Activated CD4-positive, alpha-beta memory T cell treated with anti-CD3 and anti-CD28 coated beads for 36 hours (primary cell): ENCODE measurements around the gene FKBP3. TPM values are rescaled to one million over a fixed set of nuclear protein-coding genes. Genes with fewer than 3 reads are reported as not detected.
A peak's percentile ranks its signal among the peaks of the same experiment; 100 is the strongest.
"Not testable (repeated sequence)": the region's sequence is repeated elsewhere in the genome, so short reads cannot be mapped to it uniquely, and the experiment has no call there.

Experiments used
- CTCF ChIA-PET: fragments of 350-600 bp; sonication (Branson Sonifier 250); formaldehyde crosslinking; loops from one replicate; lab custom pipeline; 2021; ENCODE audit warnings: antibody characterized with exemption, inconsistent platforms; lab: Charles Lee
- POLR2A ChIA-PET: fragments of 350-600 bp; sonication (Branson Sonifier 250); formaldehyde crosslinking; loops from one replicate; lab custom pipeline; 2021; ENCODE audit warnings: antibody characterized with exemption; lab: Charles Lee
- DNase-seq: peaks from one replicate; pipeline ENCODE4 v3.0.0-alpha.2; 2020
- H3K27ac Mint-ChIP-seq: one replicate; pipeline ENCODE4 v1.8.0; 2021; ENCODE audit warnings: mixed read lengths
- H3K27me3 Mint-ChIP-seq: one replicate; pipeline ENCODE4 v1.8.0; 2021; ENCODE audit warnings: mixed read lengths
- H3K36me3 Mint-ChIP-seq: one replicate; pipeline ENCODE4 v1.8.0; 2021; ENCODE audit warnings: mixed read lengths
- H3K4me1 Mint-ChIP-seq: one replicate; pipeline ENCODE4 v1.8.0; 2021; ENCODE audit warnings: low read depth, mixed read lengths
- H3K4me3 Mint-ChIP-seq: one replicate; pipeline ENCODE4 v1.8.0; 2021; ENCODE audit warnings: mild to moderate bottlenecking, mixed read lengths
- H3K9me3 Mint-ChIP-seq: one replicate; pipeline ENCODE4 v1.8.0; 2021; ENCODE audit warnings: mixed read lengths
- intact Hi-C: fragments of 100-400 bp; cut with micrococcal nuclease; formaldehyde crosslinking; loops from one replicate; pipeline ENCODE4 v1.15.1; 2023
- total RNA-seq, 2 experiments: library from RNA; stranded (reverse); gene quantifications; one replicate each; pipeline ENCODE4 v1.2.3, GENCODE V29; 2021

Gene FKBP3
- 10 to 100 TPM; 71.2 to 72.4 TPM for total RNA-seq

GRCh38 chr14:45134051-45134958, at the start of gene FKBP3:
TSS of gene FKBP3 (minus strand) at chr14:45134481. CDS start at chr14:45134456, 25 bp downstream.
- ChIA-PET CTCF (interaction anchor here (0.8 to 1.6 kb wide), 5 partner anchors 17 to 220 kb away, joined by 3 to 5 read pairs (median 3); partner anchors contain the start of genes KLHL28 and TOGARAM1), POLR2A (interaction anchor here (0.7 to 3.3 kb wide), 5 partner anchors 18 to 237 kb away, joined by 3 to 26 read pairs (median 5); partner anchors contain the start of genes KLHL28, PRPF39 and TOGARAM1)
- intact Hi-C loops = loop anchor here (1.0 kb wide), 7 partner anchors 20 to 237 kb away; partner anchors contain the start of genes MIS18BP1, PRPF39 and TOGARAM1
- peak within 1 kb of the TSS; percentile 98 for H3K27ac Mint-ChIP-seq
- no peaks in the 10 kb centered on the region for H3K9me3 Mint-ChIP-seq
- H3K4me1 Mint-ChIP-seq = peaks cover 28% of the 10 kb centered on the region
- DNase-seq = peak; percentile 96
- H3K36me3 Mint-ChIP-seq = peaks cover 4% of the 10 kb centered on the region
- H3K27me3 Mint-ChIP-seq = no peaks in the 10 kb centered on the region
- peak within 1 kb of the TSS; percentile 99 for H3K4me3 Mint-ChIP-seq

GRCh38 chr14:45181806-45182205, 47.5 kb upstream of the FKBP3 start:
- no peaks in the 10 kb centered on the region for H3K9me3 Mint-ChIP-seq
- DNase-seq = no peak
- peaks cover 10% of the 10 kb centered on the region for H3K36me3 Mint-ChIP-seq
- no peaks in the 10 kb centered on the region for H3K27me3 Mint-ChIP-seq
- ChIA-PET CTCF (interaction anchor here (0.7 kb wide), 1 partner anchor 203 kb away, joined by 3 read pairs; no protein-coding TSS in a partner anchor), POLR2A (no interaction called here)
- intact Hi-C loops = no loop called here
- H3K4me1 Mint-ChIP-seq = no peaks in the 10 kb centered on the region
- no peak overlapping the region for H3K27ac Mint-ChIP-seq
- H3K4me3 Mint-ChIP-seq = no peak overlapping the region

- Mint-ChIP-seq H3K36me3 (peaks cover 6% of the 10 kb centered on the region), H3K4me1 (no peaks in the 10 kb centered on the region), H3K27me3 (no peaks in the 10 kb centered on the region), H3K4me3 (no peak overlapping the region), H3K27ac (no peak overlapping the region), H3K9me3 (no peaks in the 10 kb centered on the region)
- ChIA-PET POLR2A (no interaction called here), CTCF (no interaction called here)
- intact Hi-C loops = no loop called here
- no peak for DNase-seq
These were observed 47.0 kb upstream of the FKBP3 start for GRCh38 chr14:45181329-45181728.

GRCh38 chr14:45177076-45177475, 42.8 kb upstream of the FKBP3 start:
- H3K27ac Mint-ChIP-seq = no peak overlapping the region

GRCh38 chr14:45169906-45170305, 35.6 kb upstream of the FKBP3 start:
- no peak overlapping the region for H3K27ac Mint-ChIP-seq
- H3K9me3 Mint-ChIP-seq = no peaks in the 10 kb centered on the region
- ChIA-PET POLR2A (no interaction called here), CTCF (no interaction called here)
- H3K36me3 Mint-ChIP-seq = peaks cover 16% of the 10 kb centered on the region
- H3K4me1 Mint-ChIP-seq = no peaks in the 10 kb centered on the region
- no peak overlapping the region for H3K4me3 Mint-ChIP-seq
- H3K27me3 Mint-ChIP-seq = no peaks in the 10 kb centered on the region
- DNase-seq = no peak
- intact Hi-C loops = no loop called here

More at GRCh38 chr14:45177076-45177475, 42.8 kb upstream of the FKBP3 start:
- no peak overlapping the region for H3K4me3 Mint-ChIP-seq
- H3K9me3 Mint-ChIP-seq = no peaks in the 10 kb centered on the region
- H3K36me3 Mint-ChIP-seq = peaks cover 10% of the 10 kb centered on the region
- no peaks in the 10 kb centered on the region for H3K27me3 Mint-ChIP-seq
- ChIA-PET CTCF (no interaction called here), POLR2A (no interaction called here)
- no peak for DNase-seq
- H3K4me1 Mint-ChIP-seq = no peaks in the 10 kb centered on the region
- intact Hi-C loops = no loop called here

- no peaks in the 10 kb centered on the region for H3K9me3 Mint-ChIP-seq
- no peak overlapping the region for H3K27ac Mint-ChIP-seq
- no peak for DNase-seq
- H3K4me1 Mint-ChIP-seq = peaks cover 3% of the 10 kb centered on the region
- H3K4me3 Mint-ChIP-seq = no peak overlapping the region
- peaks cover 5% of the 10 kb centered on the region for H3K36me3 Mint-ChIP-seq
- ChIA-PET POLR2A (no interaction called here), CTCF (no interaction called here)
- H3K27me3 Mint-ChIP-seq = no peaks in the 10 kb centered on the region
- intact Hi-C loops = no loop called here
These were observed 21.8 kb upstream of the FKBP3 start for GRCh38 chr14:45156067-45156466.

- Mint-ChIP-seq H3K27ac (no peak overlapping the region), H3K27me3 (no peaks in the 10 kb centered on the region), H3K4me3 (no peak overlapping the region), H3K36me3 (peaks cover 4% of the 10 kb centered on the region), H3K9me3 (no peaks in the 10 kb centered on the region), H3K4me1 (no peaks in the 10 kb centered on the region)
- intact Hi-C loops = no loop called here
- CTCF ChIA-PET = interaction anchor here (0.6 kb wide), 1 partner anchor 32 kb away, joined by 3 read pairs; no protein-coding TSS in a partner anchor
- POLR2A ChIA-PET = no interaction called here
- no peak for DNase-seq
These were observed 16.2 kb upstream of the FKBP3 start for GRCh38 chr14:45150386-45150890.

GRCh38 chr14:45149602-45150001, 15.3 kb upstream of the FKBP3 start:
- H3K9me3 Mint-ChIP-seq = no peaks in the 10 kb centered on the region
- H3K27me3 Mint-ChIP-seq = no peaks in the 10 kb centered on the region
- H3K4me1 Mint-ChIP-seq = no peaks in the 10 kb centered on the region
- ChIA-PET POLR2A (no interaction called here), CTCF (no interaction called here)
- intact Hi-C loops = no loop called here
- peaks cover 8% of the 10 kb centered on the region for H3K36me3 Mint-ChIP-seq
- no peak overlapping the region for H3K27ac Mint-ChIP-seq
- no peak overlapping the region for H3K4me3 Mint-ChIP-seq
- no peak for DNase-seq

GRCh38 chr14:45145214-45145613, 10.9 kb upstream of the FKBP3 start:
- ChIA-PET POLR2A (interaction anchor here (0.6 kb wide), 1 partner anchor 58 kb away, joined by 4 read pairs; no protein-coding TSS in a partner anchor), CTCF (no interaction called here)

GRCh38 chr14:45144658-45145057, 10.4 kb upstream of the FKBP3 start:
- ChIA-PET POLR2A (interaction anchor here (0.6 kb wide), 1 partner anchor 57 kb away, joined by 4 read pairs; no protein-coding TSS in a partner anchor), CTCF (no interaction called here)
- Mint-ChIP-seq H3K9me3 (no peaks in the 10 kb centered on the region), H3K4me1 (peaks cover 3% of the 10 kb centered on the region), H3K36me3 (peaks cover 11% of the 10 kb centered on the region), H3K27me3 (no peaks in the 10 kb centered on the region), H3K4me3 (no peak overlapping the region), H3K27ac (no peak overlapping the region)
- intact Hi-C loops = no loop called here
- DNase-seq = no peak

More at GRCh38 chr14:45145214-45145613, 10.9 kb upstream of the FKBP3 start:
- no peaks in the 10 kb centered on the region for H3K27me3 Mint-ChIP-seq
- no peak for DNase-seq
- H3K9me3 Mint-ChIP-seq = no peaks in the 10 kb centered on the region
- H3K27ac Mint-ChIP-seq = no peak overlapping the region
- peaks cover 3% of the 10 kb centered on the region for H3K4me1 Mint-ChIP-seq
- H3K4me3 Mint-ChIP-seq = no peak overlapping the region
- peaks cover 11% of the 10 kb centered on the region for H3K36me3 Mint-ChIP-seq
- intact Hi-C loops = no loop called here

GRCh38 chr14:45142083-45142482, 7.8 kb upstream of the FKBP3 start:
- Mint-ChIP-seq H3K36me3 (peaks cover 11% of the 10 kb centered on the region), H3K4me1 (peaks cover 21% of the 10 kb centered on the region)
- intact Hi-C loops, CTCF ChIA-PET, H3K9me3 Mint-ChIP-seq, H3K27me3 Mint-ChIP-seq, H3K27ac Mint-ChIP-seq, H3K4me3 Mint-ChIP-seq, DNase-seq: not testable (repeated sequence)
- POLR2A ChIA-PET = interaction anchor here (0.7 kb wide), 1 partner anchor 29 kb away, joined by 3 read pairs; no protein-coding TSS in a partner anchor

- Mint-ChIP-seq H3K9me3 (no peaks in the 10 kb centered on the region), H3K27me3 (no peaks in the 10 kb centered on the region), H3K27ac (no peak overlapping the region), H3K4me3 (no peak overlapping the region), H3K36me3 (peaks cover 7% of the 10 kb centered on the region), H3K4me1 (peaks cover 22% of the 10 kb centered on the region)
- POLR2A ChIA-PET = no interaction called here
- CTCF ChIA-PET = no interaction called here
- intact Hi-C loops = no loop called here
- no peak for DNase-seq
These were observed 6.4 kb upstream of the FKBP3 start for GRCh38 chr14:45140661-45141187.
